Spleen (tissue), 11 donors: ENCODE data around the gene SUDS3. TPM values are rescaled to one million over a fixed set of nuclear protein-coding genes. Genes with fewer than 3 reads are reported as not detected.

ENCODE experiments used
- DNase-seq: peaks from one replicate; pipeline ENCODE4 v3.0.0-alpha.2; 2020
- H3K27ac ChIP-seq, 8 donors: fragments of 200-600 bp; sonication (generic) in 7 of 8; 1 replicate in 4 of 8; 2 replicates in 4 of 8; pipeline versions ENCODE4 v1.5.0 to v1.8.0; 2016 to 2021; ENCODE audit warnings: inconsistent platforms in 4 of 8, mild to moderate bottlenecking in 4 of 8, moderate library complexity in 1 of 8
- H3K27me3 ChIP-seq, 7 donors: fragments of 200-600 bp; sonication (generic) in 6 of 7; replicated peaks in 1 of 7; 1 replicate in 4 of 7; 2 replicates in 3 of 7; pipeline versions ENCODE4 v1.5.0 to v1.8.0; 2016 to 2021; ENCODE audit warnings: inconsistent platforms in 3 of 7, mild to moderate bottlenecking in 1 of 7
- H3K36me3 ChIP-seq, 6 donors: fragments of 200-600 bp; sonication (generic) in 5 of 6; 1 replicate in 4 of 6; 2 replicates in 2 of 6; pipeline versions ENCODE4 v1.5.0 to v1.8.0; 2016 to 2021; ENCODE audit warnings: inconsistent platforms in 2 of 6
- H3K4me1 ChIP-seq, 6 donors: fragments of 200-600 bp; sonication (generic) in 5 of 6; 1 replicate in 3 of 6; 2 replicates in 3 of 6; pipeline versions ENCODE4 v1.5.0 to v1.8.0; 2016 to 2021; ENCODE audit warnings: inconsistent platforms in 3 of 6
- H3K4me3 ChIP-seq, 8 donors: fragments of 200-600 bp; sonication (generic) in 7 of 8; 1 replicate in 4 of 8; 2 replicates in 4 of 8; pipeline versions ENCODE4 v1.5.0 to v1.8.0; 2016 to 2021; ENCODE audit warnings: inconsistent platforms in 4 of 8, mild to moderate bottlenecking in 4 of 8, moderate library complexity in 2 of 8
- H3K9me3 ChIP-seq, 8 donors: fragments of 200-600 bp; sonication (generic) in 7 of 8; 1 replicate in 4 of 8; 2 replicates in 4 of 8; pipeline versions ENCODE4 v1.5.0 to v1.8.0; 2016 to 2021; ENCODE audit warnings: inconsistent platforms in 4 of 8
- POLR2A ChIP-seq, 3 donors: fragments of 450-650 bp; IDR thresholded peaks; one replicate each; pipeline ENCODE4 v1.5.1; 2017; ENCODE audit warnings: antibody characterized with exemption in 3 of 3, mild to moderate bottlenecking in 1 of 3
- POLR2AphosphoS5 ChIP-seq, 3 donors: sonication (generic); formaldehyde crosslinking; IDR thresholded peaks; one replicate each; pipeline ENCODE4 v1.5.1; 2017; ENCODE audit warnings: antibody characterized with exemption in 3 of 3
- WGBS, 5 donors: extraction: QIAGEN DNeasy Blood & Tissue Kit in 3 of 5; methylation state at CpG; one replicate each; pipeline versions ENCODE4 v1.1.5 to v1.1.7; 2013 to 2018; 5-methylcytosine and 5-hydroxymethylcytosine counted together
- intact Hi-C: fragments of 100-400 bp; cut with DNase I; formaldehyde crosslinking; loops from one replicate; pipeline ENCODE4 v1.15.0; 2023; ENCODE audit warnings: low total_unique reads
- polyA plus RNA-seq, 3 donors: library from polyadenylated mRNA; stranded (reverse); fragments of 200-250 nt; gene quantifications; one replicate each; pipeline ENCODE4 v1.2.1, GENCODE V29; 2013
- total RNA-seq, 7 donors: library from RNA; depleted of rRNA in 3 of 7; stranded (reverse); fragments of >200 nt in 3 of 7; fragmentation: NEBNext Ultra II Directional in 4 of 7; extraction: Animal tissue kit (Norgen Biotek cat#: 25700) in 4 of 7; gene quantifications; one replicate each; pipeline versions ENCODE4 v1.1.0 to v1.2.1, GENCODE V29; 2016 to 2021
- TF ChIP-seq, protein P1 (sequence below), 11 experiments: fragments of 200-600 bp in 7 of 11; fragments of 450-650 bp in 4 of 11; sonication (generic) in 4 of 11; IDR thresholded peaks in 8 of 11; conservative IDR thresholded peaks in 3 of 11; 1 replicate in 7 of 11; 2 replicates in 4 of 11; pipeline versions ENCODE4 v1.4.0 to v1.8.0; 2016 to 2021; ENCODE audit warnings: antibody characterized with exemption in 11 of 11, inconsistent platforms in 4 of 11, mild to moderate bottlenecking in 1 of 11
- donor health status: healthy with polysubstance abuse.
- donor health status: DM: no; HTN: no; CAD: no; lungs with moderate emphysema.
- donor health status: DM: no; HTN: no; CAD: no.
- donor health status: Bipolar disorder and iron deficiency.
- donor health status: healthy.
- donor health status: DM: no; HTN: no; CAD: no.
- donor health status: DM: yes; HTN: yes; CAD: no.

SUDS3 gene
- total and polyA plus RNA-seq, 10 donors, result 8.3 to 90.9 (median 28.3) TPM

DNA sequence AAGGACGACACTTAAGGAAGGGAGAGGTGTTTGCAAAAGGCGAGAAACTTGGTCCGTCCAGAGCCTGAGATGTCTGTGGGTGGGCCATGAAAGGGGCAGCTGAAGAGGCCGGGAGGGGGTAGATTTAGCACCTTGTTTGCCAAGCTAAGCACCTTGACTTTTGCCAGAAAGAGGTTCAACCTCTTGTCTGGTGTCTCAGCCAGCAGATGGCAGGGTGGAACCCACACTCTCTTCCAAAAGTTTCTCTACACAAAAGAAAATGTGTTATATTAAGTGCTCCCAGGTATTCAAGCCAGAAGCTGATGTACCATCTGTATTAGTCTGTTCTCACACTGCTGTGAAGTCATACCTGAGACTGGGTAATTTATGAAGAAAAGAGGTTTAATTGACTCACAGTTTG is 69.9 kb downstream of the SUDS3 start:
- H3K9me3 ChIP-seq, result no peaks in the 10 kb centered on the region
- no peak for DNase-seq
- WGBS, 5 donors, result 34 to 53% (median 47%) methylated on average over 4 of the region's 4 CpGs
- H3K36me3 ChIP-seq, result no peaks in the 10 kb centered on the region
- no peak overlapping the region for H3K27ac ChIP-seq
- TF ChIP-seq POLR2AphosphoS5 (IDR thresholded peaks at IDR 0.05), result no peak
- TF ChIP-seq POLR2A (IDR thresholded peaks at IDR 0.05), result no peak
- TF ChIP-seq, protein P1, sequence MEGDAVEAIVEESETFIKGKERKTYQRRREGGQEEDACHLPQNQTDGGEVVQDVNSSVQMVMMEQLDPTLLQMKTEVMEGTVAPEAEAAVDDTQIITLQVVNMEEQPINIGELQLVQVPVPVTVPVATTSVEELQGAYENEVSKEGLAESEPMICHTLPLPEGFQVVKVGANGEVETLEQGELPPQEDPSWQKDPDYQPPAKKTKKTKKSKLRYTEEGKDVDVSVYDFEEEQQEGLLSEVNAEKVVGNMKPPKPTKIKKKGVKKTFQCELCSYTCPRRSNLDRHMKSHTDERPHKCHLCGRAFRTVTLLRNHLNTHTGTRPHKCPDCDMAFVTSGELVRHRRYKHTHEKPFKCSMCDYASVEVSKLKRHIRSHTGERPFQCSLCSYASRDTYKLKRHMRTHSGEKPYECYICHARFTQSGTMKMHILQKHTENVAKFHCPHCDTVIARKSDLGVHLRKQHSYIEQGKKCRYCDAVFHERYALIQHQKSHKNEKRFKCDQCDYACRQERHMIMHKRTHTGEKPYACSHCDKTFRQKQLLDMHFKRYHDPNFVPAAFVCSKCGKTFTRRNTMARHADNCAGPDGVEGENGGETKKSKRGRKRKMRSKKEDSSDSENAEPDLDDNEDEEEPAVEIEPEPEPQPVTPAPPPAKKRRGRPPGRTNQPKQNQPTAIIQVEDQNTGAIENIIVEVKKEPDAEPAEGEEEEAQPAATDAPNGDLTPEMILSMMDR (IDR thresholded peaks at IDR 0.05 in 8 of 11, conservative IDR thresholded peaks at IDR 0.05 in 3 of 11), result no peak
- no peak overlapping the region for H3K4me3 ChIP-seq
- peaks cover 0 to 46% (median 0%) of the 10 kb centered on the region in 7 donors for H3K27me3 ChIP-seq
- H3K4me1 ChIP-seq, result no peaks in the 10 kb centered on the region
- intact Hi-C loops, result no loop called here

DNA sequence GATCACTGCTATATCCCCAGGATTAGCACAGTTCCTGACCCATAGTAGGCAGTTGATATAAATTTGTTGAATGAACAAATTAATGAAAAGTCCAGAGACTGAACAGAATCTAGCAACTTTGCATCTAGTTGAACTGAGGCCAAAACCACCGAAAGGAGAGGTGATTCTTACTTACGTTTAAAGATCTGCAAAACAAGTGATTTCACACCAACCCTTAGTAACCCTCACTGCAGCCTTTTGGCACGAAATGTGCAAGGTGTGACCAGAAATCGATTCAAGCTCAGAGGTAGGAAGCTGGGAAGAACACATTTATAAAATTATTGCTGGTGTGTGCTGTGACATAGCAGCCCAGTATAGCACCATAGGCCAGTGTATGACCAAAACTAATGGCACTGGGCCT is 70.8 kb downstream of the SUDS3 start:
- DNase-seq, result no peak
- no peaks in the 10 kb centered on the region for H3K36me3 ChIP-seq
- H3K4me1 ChIP-seq, result no peaks in the 10 kb centered on the region
- 55 to 79% (median 69%) methylated on average over 4 of the region's 4 CpGs for WGBS, 5 donors
- intact Hi-C loops, result no loop called here
- no peak overlapping the region for H3K4me3 ChIP-seq
- peaks cover 0 to 50% (median 0%) of the 10 kb centered on the region in 7 donors for H3K27me3 ChIP-seq
- TF ChIP-seq POLR2A (IDR thresholded peaks at IDR 0.05), result no peak
- TF ChIP-seq, protein P1 (IDR thresholded peaks at IDR 0.05 in 8 of 11, conservative IDR thresholded peaks at IDR 0.05 in 3 of 11), result no peak
- TF ChIP-seq POLR2AphosphoS5 (IDR thresholded peaks at IDR 0.05), result no peak
- H3K9me3 ChIP-seq, result no peaks in the 10 kb centered on the region
- no peak overlapping the region for H3K27ac ChIP-seq

DNA sequence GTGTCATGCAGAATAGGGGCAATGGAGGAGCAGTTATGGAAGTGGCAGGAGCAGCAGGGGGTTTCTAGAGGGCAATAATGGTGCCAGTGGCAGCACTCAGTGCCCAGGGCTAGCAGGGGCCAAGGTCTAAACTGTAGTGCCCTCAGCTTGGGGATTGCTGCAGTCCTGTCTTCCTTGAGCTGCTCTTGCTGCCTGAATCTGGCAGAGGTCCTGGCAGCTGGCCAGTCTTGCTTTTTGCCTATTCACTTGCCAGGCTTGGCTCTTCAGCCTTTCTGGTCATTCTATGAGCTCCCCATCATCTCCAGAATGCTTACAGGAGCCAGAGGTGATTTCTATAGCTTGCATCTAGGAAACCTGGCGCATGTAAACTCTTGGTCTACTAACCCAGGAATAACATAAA is 72.0 kb downstream of the SUDS3 start:
- WGBS, 5 donors, result 89 to 92% (median 91%) methylated on average over 1 of the region's 1 CpG
- DNase-seq, result no peak
- Histone ChIP-seq H3K36me3 (no peaks in the 10 kb centered on the region), H3K27me3 (peaks cover 0 to 40% (median 0%) of the 10 kb centered on the region in 7 donors), H3K4me1 (no peaks in the 10 kb centered on the region), H3K9me3 (no peaks in the 10 kb centered on the region), H3K27ac (no peak overlapping the region), H3K4me3 (no peak overlapping the region)
- intact Hi-C loops, result no loop called here
- TF ChIP-seq POLR2AphosphoS5 (IDR thresholded peaks at IDR 0.05) (no peak), POLR2A (IDR thresholded peaks at IDR 0.05) (no peak)
- TF ChIP-seq, protein P1 (IDR thresholded peaks at IDR 0.05 in 8 of 11, conservative IDR thresholded peaks at IDR 0.05 in 3 of 11), result no peak

DNA sequence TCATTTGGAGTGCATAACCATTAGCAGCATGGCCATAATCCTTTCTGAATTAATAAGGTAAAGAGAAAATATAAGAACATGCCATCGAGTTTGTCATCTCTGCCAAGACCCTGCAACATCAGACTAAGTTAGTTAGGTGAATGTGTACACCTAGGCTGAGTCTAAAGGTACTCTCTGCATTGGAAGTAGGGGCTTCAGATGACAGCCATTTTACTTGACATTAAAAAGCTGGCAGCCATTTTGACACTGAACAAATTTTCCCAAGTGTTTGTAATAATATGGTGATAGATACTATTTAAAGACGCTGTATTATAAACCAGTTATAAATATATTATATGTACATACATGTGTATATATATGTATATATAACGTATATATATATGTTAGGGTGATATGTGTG is 79.0 kb downstream of the SUDS3 start:
- no peak overlapping the region for H3K4me3 ChIP-seq
- TF ChIP-seq POLR2A (IDR thresholded peaks at IDR 0.05) (no peak), POLR2AphosphoS5 (IDR thresholded peaks at IDR 0.05) (no peak)
- TF ChIP-seq, protein P1 (IDR thresholded peaks at IDR 0.05 in 8 of 11, conservative IDR thresholded peaks at IDR 0.05 in 3 of 11), result no peak
- 63 to 81% (median 69%) methylated on average over 3 of the region's 3 CpGs for WGBS, 5 donors
- no peaks in the 10 kb centered on the region for H3K36me3 ChIP-seq
- DNase-seq, result no peak
- H3K27me3 ChIP-seq, result peaks cover 0 to 17% (median 0%) of the 10 kb centered on the region in 7 donors
- intact Hi-C loops, result no loop called here
- H3K9me3 ChIP-seq, result peaks cover 0 to 29% (median 17%) of the 10 kb centered on the region in 8 donors
- H3K4me1 ChIP-seq, result no peaks in the 10 kb centered on the region
- no peak overlapping the region for H3K27ac ChIP-seq
